Inflammatory macrophage treated with lipopolysaccharide for 1 hour (primary cell): ENCODE measurements around the gene MEIS1.
A peak's percentile ranks its signal among the peaks of the same experiment; 100 is the strongest.

Source experiments
- DNase-seq, 2 donors: peaks; one replicate each; pipeline ENCODE4 v3.0.0-alpha.2; 2020 to 2022

The MEIS1 gene

DNA sequence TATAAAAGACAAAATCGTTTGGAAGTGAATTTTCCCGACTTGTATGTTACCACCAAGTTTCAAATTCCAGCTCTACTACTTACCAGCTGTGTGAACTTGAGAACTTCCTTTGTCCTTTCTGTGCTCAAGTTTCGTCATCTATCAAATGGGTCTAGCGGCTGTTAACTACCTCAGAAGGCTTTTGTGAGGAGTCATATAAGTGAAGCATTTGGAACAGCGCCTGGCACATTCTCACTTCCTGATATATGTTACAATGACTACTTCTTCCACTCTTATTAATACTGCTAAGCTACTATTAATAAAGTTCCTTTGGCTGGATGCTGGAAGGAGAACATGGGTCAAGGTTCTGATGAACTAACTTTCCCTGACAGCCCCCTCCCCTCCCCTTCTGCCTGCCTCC is 104.5 kb downstream of the MEIS1 start:
- no peak for DNase-seq

DNA sequence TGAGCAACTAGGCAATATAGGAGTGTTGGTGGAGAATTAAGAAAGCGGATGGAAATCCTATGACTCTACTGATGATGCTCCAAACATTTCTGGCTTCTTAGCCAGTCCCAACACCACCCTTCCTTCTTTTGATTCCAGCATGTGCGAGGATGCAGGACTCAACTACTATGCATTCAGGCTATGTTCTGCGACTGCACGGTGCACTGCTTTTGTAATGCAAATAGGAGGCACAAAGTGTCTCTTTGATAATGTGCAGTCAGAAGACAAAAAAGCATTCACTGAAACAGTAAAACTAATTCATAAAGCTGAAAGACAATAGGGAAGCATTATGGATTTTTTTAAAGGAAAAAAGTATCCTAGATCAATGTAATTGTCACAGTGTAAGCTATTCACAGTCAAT is 106.7 kb downstream of the MEIS1 start:
- DNase-seq, result no peak

DNA sequence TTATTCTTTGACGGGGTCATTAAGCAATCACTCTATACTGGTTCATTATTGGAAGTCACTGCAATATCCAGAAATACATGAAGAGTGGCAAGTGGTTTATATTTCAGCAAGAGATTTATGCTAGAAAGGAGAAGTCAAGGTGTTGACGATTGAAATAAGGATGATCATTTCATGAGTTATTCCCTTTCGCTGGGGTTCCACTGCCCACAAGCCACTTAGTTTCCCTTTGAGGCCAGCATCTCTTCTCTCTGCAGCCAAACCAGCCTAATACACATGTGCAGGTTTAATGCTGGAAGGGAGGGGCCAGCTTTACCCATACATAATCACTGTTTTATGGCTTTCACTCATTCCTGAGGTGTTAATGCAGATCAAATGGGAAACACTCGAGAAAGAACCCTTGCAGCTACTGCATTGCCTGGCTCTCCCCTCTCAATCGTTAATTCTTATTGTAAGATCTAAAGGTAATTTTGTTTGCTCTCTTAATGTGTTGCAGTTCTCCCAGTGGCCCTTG is 108.4 kb downstream of the MEIS1 start:
- DNase-seq, result no peak

DNA sequence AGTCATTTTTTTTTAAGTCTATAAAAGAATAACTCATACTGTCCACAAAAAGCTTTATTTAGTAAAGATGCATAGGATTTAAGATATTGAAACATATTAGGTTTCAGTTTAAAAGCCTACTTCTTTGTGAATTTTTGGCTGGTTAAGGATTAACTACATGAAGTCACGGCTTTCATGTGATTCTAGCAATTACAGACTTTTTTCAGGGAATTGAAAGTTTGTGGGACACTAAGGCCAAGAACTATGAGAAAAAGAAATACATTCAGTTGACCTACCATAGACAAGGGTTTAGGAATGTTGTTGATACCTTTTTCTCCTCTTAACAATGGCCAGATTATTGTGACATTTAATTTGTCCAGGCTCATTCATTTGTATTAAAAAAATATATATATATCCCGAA is 109.3 kb downstream of the MEIS1 start:
- no peak for DNase-seq

DNA sequence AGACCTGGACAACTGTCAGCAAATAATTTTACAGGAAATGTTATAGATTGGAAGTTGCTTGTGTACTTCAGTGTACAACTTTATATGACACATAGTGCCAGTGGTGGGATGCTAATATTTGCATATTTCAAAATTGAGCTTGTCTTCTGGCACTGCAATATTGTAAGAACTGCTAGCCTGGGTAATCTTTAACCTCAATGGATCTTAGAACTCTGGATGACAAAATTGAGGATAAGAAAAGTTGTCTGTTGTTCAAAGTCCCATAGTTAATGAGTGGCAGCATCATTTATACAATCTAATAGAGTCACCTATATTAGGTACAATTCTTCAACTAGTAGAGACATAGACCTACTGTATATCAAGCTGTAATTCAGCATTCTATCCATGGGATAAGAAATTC is 110.3 kb downstream of the MEIS1 start:
- DNase-seq, result no peak

DNA sequence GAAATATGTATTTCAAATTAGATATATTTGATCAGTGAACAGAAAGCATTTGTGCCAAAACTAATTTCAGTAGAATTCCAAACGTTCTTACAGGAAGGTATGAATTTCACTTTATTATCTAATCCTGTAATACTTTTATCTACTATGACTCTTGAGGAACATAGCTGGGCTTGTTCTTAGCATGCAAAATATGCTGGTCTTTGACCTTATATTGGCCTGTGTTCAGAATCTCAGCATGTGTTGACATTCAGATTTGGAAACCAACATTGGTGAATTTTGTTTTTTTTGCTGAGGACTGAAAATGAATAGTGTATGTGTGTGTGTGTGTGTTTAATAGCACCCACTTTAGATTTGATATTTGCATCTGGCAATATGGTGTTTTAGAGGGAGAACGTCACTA is 112.2 kb downstream of the MEIS1 start:
- no peak for DNase-seq

DNA sequence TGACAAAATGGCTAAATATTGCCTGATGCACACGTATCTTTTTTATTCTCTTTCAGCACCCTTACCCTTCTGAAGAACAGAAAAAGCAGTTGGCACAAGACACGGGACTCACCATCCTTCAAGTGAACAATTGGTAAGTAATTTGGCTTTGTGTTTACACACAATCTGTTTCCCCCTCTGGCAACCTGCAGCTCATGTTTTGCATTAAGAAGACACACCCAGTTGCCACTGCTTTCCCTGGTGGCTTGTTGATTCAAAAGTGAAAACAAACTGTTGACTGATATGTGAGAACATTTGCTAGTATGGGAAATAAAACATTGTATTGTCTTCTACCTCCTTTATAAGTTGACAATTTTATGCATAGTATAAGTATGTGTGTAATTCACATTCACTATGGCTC is 113.0 kb downstream of the MEIS1 start:
- DNase-seq, result no peak

DNA sequence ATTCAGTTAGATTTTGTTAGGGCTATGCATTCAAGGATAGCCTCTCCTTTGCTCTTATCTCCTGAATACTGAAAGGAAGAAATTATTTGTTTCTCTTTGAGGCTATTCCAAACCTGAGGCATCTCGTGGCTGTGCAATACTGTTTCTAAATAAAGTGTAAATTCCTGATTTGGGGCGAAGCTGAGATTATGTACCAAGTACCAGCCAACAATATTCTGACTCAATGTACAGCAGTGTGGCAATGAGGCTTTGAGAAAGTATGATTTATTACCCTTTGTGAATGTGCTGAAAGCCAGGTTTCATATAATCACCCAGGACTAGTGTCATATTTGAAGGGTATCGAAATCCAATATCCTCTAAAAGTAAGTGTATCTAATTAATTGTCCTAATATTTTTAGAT is 113.5 kb downstream of the MEIS1 start:
- DNase-seq, result no peak

DNA sequence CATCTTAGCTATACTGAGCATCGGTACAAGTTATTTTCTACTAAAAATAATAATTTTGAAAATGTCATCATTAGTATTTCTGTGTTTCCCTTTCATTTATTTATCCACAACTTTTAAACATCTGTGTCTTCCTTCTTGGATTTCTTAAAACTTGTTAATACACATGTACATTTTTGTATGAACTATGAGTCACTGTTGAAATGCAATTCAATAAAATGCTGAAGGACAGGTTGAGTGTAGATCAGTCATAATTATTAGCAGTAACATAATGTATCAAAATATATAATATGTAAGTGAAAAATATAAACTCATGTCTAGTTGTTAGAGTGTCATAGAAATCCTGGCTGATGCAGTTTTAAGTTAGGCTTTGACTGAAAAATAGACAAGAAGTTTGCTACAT is 115.9 kb downstream of the MEIS1 start:
- no peak for DNase-seq

DNA sequence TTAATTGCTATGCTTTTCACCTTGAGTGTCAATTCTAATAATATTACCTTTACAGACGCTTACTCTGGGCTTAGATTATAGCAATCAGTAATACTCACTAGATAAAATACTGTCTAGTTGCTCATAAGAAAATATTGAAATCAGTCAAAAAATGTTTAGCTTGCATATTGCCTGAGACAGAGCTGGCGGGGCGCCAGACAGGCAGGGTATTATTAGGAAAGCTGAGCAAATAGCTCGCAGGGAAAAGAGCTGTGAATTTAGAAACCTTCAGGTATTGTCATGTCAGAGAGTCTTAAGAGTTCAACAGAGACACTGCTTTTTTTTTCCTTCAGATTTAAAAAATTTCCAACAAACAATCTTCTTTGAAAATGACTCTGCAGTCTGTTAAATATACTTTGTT is 118.4 kb downstream of the MEIS1 start:
- no peak for DNase-seq

DNA sequence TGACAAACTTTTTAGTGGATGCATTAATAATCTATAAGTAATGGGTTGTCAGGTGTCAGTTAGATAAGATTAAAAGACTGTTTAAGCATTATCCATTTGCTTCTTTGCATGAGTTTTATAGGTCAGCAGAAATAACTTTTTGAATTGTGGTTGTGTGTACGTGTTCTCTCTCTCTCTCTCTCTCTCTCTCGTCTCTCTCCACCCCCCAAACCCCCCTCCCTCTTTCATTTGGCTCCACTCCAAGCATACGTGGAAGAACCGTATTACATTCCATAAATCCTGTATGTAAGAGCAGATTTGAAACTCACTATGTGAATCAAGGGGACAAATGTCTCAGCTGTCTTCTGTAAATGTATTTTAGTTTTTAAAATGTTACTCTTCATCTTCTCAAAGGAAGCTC is 120.2 kb downstream of the MEIS1 start:
- no peak for DNase-seq

DNA sequence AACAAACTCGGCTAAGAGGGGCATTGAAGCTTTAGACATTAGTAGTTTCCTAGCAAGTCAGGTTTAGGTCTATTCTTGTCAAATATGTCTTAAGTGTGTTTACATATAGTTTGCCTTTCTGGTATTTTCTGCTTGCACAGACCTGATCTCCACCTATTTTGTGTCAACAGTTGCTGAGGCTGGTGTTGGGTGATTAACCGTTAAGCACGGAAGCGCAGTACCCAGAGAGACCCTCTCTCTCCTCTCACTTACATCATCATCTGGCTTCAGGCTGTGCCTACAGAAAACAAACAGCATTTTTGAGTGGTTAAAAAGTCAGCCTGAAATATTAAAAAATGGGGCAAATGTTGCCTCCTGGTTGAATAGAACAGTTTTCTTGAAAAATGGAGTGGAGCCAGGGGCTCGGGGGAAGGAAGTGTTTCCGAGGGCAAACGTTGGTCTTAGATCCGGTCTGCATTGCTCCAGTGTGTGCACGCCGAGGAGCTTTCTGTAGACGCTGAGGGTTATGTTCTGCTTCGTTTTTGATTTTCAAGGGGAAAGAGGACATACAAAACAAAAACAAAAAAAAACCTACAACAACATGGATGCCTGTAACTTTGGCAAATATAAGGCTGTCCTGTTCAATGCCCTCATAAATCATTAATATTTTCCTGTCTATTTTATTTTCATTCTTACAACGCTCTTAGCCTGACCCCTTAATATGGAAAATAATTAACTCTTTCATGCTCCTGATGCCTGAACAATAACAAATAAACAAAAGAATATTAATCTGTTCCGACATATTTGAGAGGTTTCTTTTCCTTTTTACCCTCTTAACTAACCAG is 120.8 kb downstream of the MEIS1 start:
- DNase-seq, result no peak

DNA sequence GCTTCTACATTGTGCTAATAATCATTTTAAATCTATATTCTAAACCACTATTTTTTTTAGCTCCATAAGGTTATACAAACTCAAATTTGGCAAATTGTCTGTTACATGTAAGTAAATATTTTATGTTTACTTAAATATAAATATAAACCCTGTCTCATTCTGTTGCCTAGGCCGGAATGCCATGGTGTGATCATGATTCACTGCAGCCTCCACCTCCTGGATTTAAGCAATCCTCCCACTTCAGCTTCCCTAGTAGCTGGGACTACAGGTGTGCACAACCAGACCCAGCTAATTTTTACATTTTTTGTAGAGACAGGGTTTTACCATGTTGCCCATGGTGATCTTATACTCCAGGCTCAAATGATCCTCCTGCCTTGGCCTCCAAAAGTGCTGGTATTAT is 124.7 kb downstream of the MEIS1 start:
- no peak for DNase-seq

DNA sequence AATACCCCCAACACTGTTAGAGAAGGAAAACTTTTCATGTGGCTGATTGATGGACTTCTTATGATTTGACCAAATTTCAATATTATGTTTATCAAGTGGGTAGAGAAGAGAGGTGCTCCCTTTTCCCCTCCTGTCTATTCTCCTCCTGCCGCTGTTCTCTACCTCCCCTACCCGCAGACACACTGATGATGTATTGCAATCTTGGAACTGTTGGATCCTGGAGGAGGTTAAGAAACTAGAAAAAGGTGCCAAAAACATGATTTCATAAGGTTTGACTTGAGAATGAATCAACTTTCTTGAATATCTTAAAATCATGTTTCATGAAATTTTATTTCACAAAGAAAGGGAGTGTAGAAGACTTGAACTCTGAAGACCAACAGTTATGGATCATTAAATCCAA is 125.8 kb downstream of the MEIS1 start:
- no peak for DNase-seq

DNA sequence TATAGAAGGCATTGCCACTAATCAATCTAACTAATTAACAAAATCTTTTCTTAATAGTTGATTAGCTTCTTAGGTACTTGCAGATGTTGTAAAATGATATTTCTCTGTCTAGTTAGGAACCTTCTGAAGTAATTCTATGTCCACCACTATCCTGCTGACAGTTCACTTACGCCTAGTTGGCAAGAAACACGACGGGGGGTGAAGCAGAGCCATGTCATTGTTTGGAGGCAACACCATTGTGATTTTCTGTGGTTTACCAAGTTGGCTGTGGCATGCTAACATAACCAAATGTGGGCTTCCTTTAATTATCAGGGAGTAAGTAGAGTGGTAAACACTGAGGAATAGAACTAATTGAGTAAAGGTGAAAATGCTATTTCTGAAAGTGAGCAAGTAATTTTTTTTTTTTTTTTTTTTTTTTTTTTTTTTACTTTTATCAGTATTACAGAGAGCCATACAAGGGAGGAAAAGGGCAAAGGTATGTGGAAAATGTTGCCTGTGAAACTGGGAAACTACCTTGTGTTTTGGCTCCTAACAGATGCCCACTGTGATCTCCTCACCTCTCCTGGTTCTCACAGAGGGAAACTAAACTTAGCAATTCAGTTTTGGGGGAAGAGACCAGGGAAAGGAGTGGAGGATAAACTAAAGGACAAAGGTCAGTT is 126.8 kb downstream of the MEIS1 start:
- no peak for DNase-seq

DNA sequence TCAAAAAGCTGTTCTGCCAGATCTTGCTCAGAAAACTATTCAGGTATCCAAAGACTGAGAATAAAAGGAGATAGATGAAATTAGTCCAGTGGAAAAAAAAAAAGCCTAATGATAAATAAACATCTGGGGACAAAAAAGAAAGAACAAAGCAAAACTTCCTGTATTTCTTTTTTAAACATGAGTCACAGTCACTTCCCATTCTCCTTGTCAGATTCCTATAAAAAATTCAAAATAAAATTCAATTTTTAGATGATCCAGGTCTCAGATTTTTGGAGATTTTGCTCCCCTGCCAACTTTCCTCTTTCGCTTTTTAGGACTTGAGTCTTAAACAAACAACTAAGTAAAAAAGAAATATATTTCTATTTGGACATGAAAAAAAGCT is 127.4 kb downstream of the MEIS1 start:
- no peak for DNase-seq

DNA sequence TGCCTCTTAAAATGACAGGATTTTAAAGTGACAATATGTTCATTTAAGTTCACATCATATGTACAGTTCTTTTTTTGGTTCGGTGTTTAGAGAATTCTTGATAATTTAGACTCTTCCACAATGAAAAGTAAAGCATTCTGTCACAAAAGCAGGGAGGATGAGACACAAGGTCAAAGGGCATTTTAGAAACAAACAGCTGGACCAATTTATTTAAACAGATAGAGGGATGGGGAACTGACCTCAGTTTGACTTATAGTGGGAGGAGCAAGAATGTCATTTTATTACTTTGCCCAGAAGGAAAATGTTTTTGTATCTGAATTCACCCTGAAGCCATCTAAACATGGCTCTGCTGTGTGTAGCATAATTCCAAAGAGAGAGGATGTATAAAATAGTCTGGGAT is 128.5 kb downstream of the MEIS1 start:
- no peak for DNase-seq

DNA sequence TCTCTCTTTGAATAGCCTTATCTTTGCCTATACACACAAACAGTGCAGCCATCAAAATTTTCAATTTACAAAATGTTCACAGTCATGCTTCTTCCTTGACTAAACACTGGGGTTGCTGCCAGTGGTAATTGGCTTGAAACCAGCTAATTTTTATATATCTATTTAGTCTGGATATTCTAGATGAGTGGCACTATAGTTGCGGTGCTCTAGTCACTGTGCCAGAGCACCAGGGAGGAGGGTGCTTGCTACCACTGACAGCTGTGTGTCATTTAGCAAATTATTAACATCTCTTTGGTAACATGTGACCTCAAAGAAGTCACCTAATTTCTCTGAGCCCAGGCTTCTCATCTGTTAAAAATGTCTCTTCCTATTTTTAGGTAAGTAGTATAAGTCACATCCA is 130.4 kb downstream of the MEIS1 start:
- no peak for DNase-seq

DNA sequence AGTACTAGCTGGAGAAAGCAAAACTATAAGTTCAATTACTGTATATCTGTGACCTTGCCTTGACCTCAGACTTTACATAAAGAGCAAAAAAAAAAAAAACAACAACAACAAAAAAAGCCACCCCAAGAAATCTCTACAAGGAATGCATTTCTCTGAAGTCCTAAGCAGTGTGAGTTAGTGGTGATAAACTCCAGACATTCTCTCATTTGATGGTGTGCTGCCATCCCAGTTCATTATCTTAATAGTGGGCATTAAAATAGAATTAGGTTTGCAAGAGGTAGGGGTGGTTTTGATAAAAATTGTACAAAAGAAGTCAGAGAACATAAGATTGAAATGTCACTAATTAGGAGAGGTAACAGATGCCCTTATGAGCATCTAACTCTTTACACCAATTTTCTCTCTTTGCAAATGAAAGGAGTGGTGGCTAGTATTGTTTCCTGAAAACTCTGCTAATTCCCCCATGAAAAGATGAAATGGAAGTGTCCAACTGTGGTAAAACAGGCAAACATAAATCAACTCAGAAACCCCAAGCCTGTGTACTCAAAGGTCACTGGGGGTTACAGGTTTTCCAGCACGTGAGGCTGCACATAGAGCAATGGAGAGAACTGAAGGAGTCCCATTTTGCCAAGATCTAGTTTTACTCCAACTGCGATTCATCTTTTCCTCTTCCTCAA is 131.9 kb downstream of the MEIS1 start:
- no peak for DNase-seq

DNA sequence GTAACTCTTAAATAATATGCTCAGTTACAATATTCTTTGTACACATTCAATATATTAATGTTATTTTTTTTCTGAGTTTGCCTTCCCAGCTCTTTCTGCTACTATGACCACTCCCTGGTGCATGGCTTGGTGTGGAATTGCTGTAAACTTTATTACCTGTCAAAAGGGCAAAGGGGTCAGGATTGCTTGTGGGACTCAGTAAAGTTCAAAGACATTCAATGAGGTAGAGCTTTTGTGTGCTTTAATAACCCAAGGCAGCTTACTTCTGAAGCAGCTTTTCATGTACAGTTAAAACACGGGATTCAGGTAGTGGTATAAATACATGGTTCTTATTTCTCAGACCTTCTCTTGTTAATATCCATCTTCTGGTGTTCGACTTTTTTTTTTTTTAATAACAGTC is 132.8 kb downstream of the MEIS1 start:
- DNase-seq, result no peak

DNA sequence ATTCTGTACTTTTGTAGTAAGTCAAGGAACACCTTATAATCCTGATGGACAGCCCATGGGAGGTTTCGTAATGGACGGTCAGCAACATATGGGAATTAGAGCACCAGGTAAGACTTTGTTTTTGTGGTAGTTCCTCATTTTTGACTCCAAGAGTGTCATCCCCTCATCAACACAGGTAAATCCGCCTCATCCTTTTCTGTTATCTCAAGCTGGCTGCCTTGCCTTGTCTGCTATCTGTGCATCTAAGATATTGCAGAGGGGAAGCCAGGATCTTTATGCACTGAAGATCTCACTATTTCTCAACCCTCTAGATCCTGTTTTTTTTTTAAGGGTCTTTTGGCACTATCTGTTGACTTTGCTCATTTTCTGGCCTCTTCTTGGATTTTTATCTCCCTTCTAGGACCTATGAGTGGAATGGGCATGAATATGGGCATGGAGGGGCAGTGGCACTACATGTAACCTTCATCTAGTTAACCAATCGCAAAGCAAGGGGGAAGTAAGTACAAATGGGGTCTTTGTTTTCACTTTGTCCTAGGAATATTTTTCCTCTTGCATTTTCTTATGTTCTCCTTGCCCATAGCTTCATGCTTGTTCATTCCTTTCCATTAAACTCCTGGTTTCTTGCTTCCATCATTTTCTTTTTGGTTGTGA is 133.8 kb downstream of the MEIS1 start:
- DNase-seq, result no peak

DNA sequence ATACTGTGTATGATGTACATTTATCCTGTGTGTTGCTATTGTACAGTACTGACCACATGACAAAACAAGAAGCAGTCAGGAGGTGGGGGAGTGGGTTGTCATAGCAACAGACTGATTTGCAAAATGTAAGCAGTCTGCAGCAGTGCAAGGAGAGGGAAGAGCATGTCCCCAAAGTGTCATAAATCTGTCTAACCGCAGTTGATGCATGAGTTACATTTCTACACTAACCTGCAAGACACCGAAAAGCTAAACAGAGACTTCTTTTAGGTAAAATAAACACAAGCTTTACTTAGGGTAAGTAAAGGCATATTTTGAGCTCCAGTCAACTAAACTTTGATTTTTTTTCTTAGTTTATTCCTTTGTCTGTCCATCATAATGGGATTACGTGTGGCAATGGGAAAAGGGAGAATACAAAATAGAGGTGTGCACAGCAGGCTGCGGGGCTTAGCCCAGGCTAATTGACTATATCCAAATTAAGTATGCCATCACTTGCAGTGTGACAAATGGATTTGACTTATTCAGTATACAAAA is 134.5 kb downstream of the MEIS1 start:
- peak in 1 of 2 donors; percentile 42 for DNase-seq

DNA sequence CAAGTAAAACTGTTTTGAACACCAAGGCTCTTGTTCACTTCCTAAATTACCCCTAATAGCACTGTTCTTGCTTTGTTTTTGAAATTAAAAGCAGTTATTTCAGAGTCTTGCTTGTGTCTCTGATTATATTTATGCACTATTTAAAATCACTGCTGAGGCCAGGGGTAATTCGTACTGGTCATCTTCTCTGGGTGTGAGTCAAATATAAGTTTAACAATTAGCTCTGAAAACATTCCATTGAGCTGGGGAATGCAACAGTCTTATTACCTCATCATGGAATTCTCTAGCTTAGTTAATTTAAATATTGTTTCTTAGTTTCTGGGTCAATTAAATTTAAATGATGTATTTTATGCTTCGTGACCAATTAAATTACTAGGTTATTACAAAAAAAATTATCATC is 135.0 kb downstream of the MEIS1 start:
- no peak for DNase-seq
